HepG2 (cell line): ENCODE data around the gene WDR6. TPM values are rescaled to one million over a fixed set of nuclear protein-coding genes. Genes with fewer than 3 reads are reported as not detected.

Experiments used
- ATAC-seq: fragments of 200-7000 bp; cut with Tn5 transposase; 3 replicates; pipeline ENCODE4 v1.9.1; 2020; ENCODE audit warnings: mild to moderate bottlenecking, moderate library complexity
- BruUV-seq: library from RNA; stranded (reverse); fragments of 400-500 nt; replicated peaks from 2 replicates; lab custom pipeline; 2021; lab: Mats Ljungman, UMichigan
- CTCF ChIA-PET: fragments of 300-600 bp; formaldehyde crosslinking; extraction: SDS; loops from one replicate; lab custom pipeline; 2021; ENCODE audit warnings: low total read pairs, inconsistent platforms, low intra/inter-chr PET ratio; lab: Yijun Ruan, JAX
- POLR2A ChIA-PET: fragments of 350-600 bp; sonication (Branson Sonifier 250); formaldehyde crosslinking; loops from one replicate; lab custom pipeline; 2020; ENCODE audit warnings: antibody characterized with exemption, inconsistent platforms; lab: Yijun Ruan, JAX
- DNase-seq: peaks from one replicate; pipeline ENCODE4 v3.0.0-alpha.2; 2015; ENCODE audit warnings: low spot score
- FAIRE-seq: peaks from 3 replicates; lab custom pipeline; 2011; peaks lifted over from hg19 to GRCh38; lab: Jason Lieb, UNC
- H2AFZ ChIP-seq: one replicate; pipeline ENCODE4 v1.6.1; 2011; ENCODE audit warnings: low read length, inconsistent platforms
- H3K27ac ChIP-seq: fragments of 300-600 bp; 3 replicates; pipeline ENCODE4 v1.8.0; 2011; ENCODE audit warnings: mixed run types, mild to moderate bottlenecking, mixed read lengths, low read length, inconsistent platforms; ENCODE audit not compliant: insufficient read depth; ENCODE audit errors: extremely low read length
- H3K27me3 ChIP-seq, 2 experiments: fragments of 200-600 bp in 1 of 2; 2 replicates in 1 of 2; 3 replicates in 1 of 2; pipeline versions ENCODE4 v1.6.0 to v1.8.0; 2011; ENCODE audit warnings: low read length in 2 of 2, mild to moderate bottlenecking in 2 of 2, moderate library complexity in 2 of 2, inconsistent platforms in 1 of 2; ENCODE audit not compliant: insufficient read depth in 2 of 2, control insufficient read depth in 1 of 2
- H3K36me3 ChIP-seq, 2 experiments: fragments of 200-600 bp in 1 of 2; replicated peaks in 1 of 2; 2 replicates in 1 of 2; 3 replicates in 1 of 2; pipeline versions ENCODE4 v1.5.1 to v1.8.0; 2011; ENCODE audit warnings: low read length in 2 of 2, inconsistent platforms in 1 of 2; ENCODE audit not compliant: insufficient read depth in 2 of 2, control insufficient read depth in 1 of 2
- H3K4me1 ChIP-seq: 2 replicates; pipeline ENCODE4 v1.5.1; 2012; ENCODE audit warnings: low read length, inconsistent platforms; ENCODE audit not compliant: insufficient read depth
- H3K4me2 ChIP-seq: 2 replicates; pipeline ENCODE4 v1.6.0; 2011; ENCODE audit warnings: low read depth, low read length, inconsistent platforms
- H3K4me3 ChIP-seq, 3 experiments: fragments of 200-600 bp in 1 of 3; sonication (generic), shearing (Covaris generic) in 1 of 3; replicated peaks in 1 of 3; 2 replicates each; pipeline ENCODE4 v1.5.1; 2011 to 2016; ENCODE audit warnings: low read length in 3 of 3, inconsistent platforms in 2 of 3, low read depth in 2 of 3, mild to moderate bottlenecking in 2 of 3, control low read depth in 1 of 3, mixed read lengths in 1 of 3; ENCODE audit not compliant: insufficient read depth in 1 of 3
- H3K79me2 ChIP-seq: one replicate; pipeline ENCODE4 v1.6.1; 2011; ENCODE audit warnings: low read length, inconsistent platforms; ENCODE audit not compliant: insufficient read depth
- H3K9ac ChIP-seq: 2 replicates; pipeline ENCODE4 v1.6.0; 2011; ENCODE audit warnings: mild to moderate bottlenecking, low read depth, low read length, inconsistent platforms; ENCODE audit not compliant: insufficient read depth
- H3K9me3 ChIP-seq: 2 replicates; pipeline ENCODE4 v1.5.1; 2012; ENCODE audit warnings: mild to moderate bottlenecking, low read length
- H4K20me1 ChIP-seq: 2 replicates; pipeline ENCODE4 v1.6.0; 2011; ENCODE audit warnings: inconsistent platforms, mild to moderate bottlenecking, low read length, moderate library complexity; ENCODE audit not compliant: insufficient read depth
- ARID2 ChIP-seq: sonication (generic); formaldehyde crosslinking; IDR thresholded peaks from 2 replicates; pipeline ENCODE4 v1.8.1; 2022; ENCODE audit warnings: mild to moderate bottlenecking, missing genetic modification reagents, borderline replicate concordance
- ESRRA ChIP-seq: sonication (generic); formaldehyde crosslinking; IDR thresholded peaks from 2 replicates; pipeline ENCODE4 v1.5.1; 2020; ENCODE audit warnings: mild to moderate bottlenecking, low read depth, missing genetic modification reagents
- KMT2B ChIP-seq: IDR thresholded peaks from 2 replicates; pipeline ENCODE4 v1.6.1; 2016; ENCODE audit warnings: missing genetic modification reagents, missing compliant biosample characterization
- SMARCE1 ChIP-seq: fragments of 450-650 bp; IDR thresholded peaks from 2 replicates; pipeline ENCODE4 v1.6.1; 2017; ENCODE audit warnings: borderline replicate concordance
- SNRNP70 ChIP-seq: fragments of 200-400 bp; formaldehyde crosslinking; IDR thresholded peaks from 2 replicates; pipeline ENCODE4 v1.6.1; 2017; ENCODE audit warnings: mild to moderate bottlenecking, low read depth, low read length, moderate library complexity
- SOX5 ChIP-seq: IDR thresholded peaks from 2 replicates; pipeline ENCODE4 v1.6.1; 2016; ENCODE audit warnings: borderline replicate concordance
- ZBTB1 ChIP-seq: sonication (generic); formaldehyde crosslinking; IDR thresholded peaks from 2 replicates; pipeline ENCODE4 v1.4.0; 2020; ENCODE audit warnings: missing genetic modification reagents, borderline replicate concordance
- ZBTB3 ChIP-seq: sonication (generic); formaldehyde crosslinking; IDR thresholded peaks from 2 replicates; pipeline ENCODE4 v1.4.0; 2020; ENCODE audit warnings: low read depth, mild to moderate bottlenecking, moderate library complexity, missing genetic modification reagents, borderline replicate concordance
- ZBTB4 ChIP-seq: sonication (generic); formaldehyde crosslinking; IDR thresholded peaks from 2 replicates; pipeline ENCODE4 v1.4.0; 2020; ENCODE audit warnings: missing genetic modification reagents, mild to moderate bottlenecking, borderline replicate concordance
- ZNF251 ChIP-seq: sonication (generic); formaldehyde crosslinking; IDR thresholded peaks from 2 replicates; pipeline ENCODE4 v1.9.0; 2021; ENCODE audit warnings: mild to moderate bottlenecking, missing genetic modification reagents
- WGBS: methylation state at CpG from one replicate; pipeline ENCODE4 v1.1.6; 2017; ENCODE audit warnings: low lambda C conversion rate; 5-methylcytosine and 5-hydroxymethylcytosine counted together
- in situ Hi-C: cut with HindIII; loops from 2 replicates; pipeline ENCODE4 v1.10.0; 2017; ENCODE audit warnings: low pct_unique_long_range_greater_than_20kb; ENCODE audit not compliant: extremely low pct_ligation_motif_present
- intact Hi-C: fragments of 100-400 bp; cut with micrococcal nuclease; formaldehyde crosslinking; loops from one replicate; pipeline ENCODE4 v1.10.0; 2022; ENCODE audit not compliant: unreplicated experiment
- polyA plus RNA-seq, 8 experiments: library from polyadenylated mRNA; depleted of rRNA in 3 of 8; stranded (reverse) in 7 of 8; unstranded in 1 of 8; fragments of >200 nt; fragmentation: Illumina TruSeq in 4 of 8; extraction: Trizol in 4 of 8; gene quantifications; 2 replicates each; pipeline versions ENCODE4 v1.2.1 to v1.2.3, GENCODE V29; 2011 to 2016; ENCODE audit warnings: low read depth in 4 of 8, missing spikeins in 1 of 8, mixed read lengths in 1 of 8; ENCODE audit not compliant: insufficient read depth in 1 of 8
- total RNA-seq, 5 experiments: library from RNA; depleted of rRNA; stranded (reverse); fragments of >200 nt; fragmentation: Illumina TruSeq; extraction: Trizol; gene quantifications; 2 replicates each; pipeline ENCODE4 v1.2.3, GENCODE V29; 2016; ENCODE audit warnings: low read depth in 1 of 5

WDR6 gene
- total and polyA plus RNA-seq, 2 of the 13 experiments (the other 11 are each of a cell fraction or from before 2014, with no cell fraction given): 73.4 to 139 TPM

GRCh38 chr3:48966876-48967361, 40.3 kb upstream of the WDR6 start:
- FAIRE-seq (no peak), ATAC-seq (no peak), DNase-seq (no peak)
- no peaks in the 10 kb centered on the region for H3K27me3 ChIP-seq
- intact Hi-C loops: no loop called here
- ChIA-PET CTCF (no interaction called here), POLR2A (no interaction called here)
- no peak overlapping the region for H3K27ac ChIP-seq
- whole genome bisulfite sequencing: 93% methylated on average over 7 of the region's 7 CpGs
- no peaks in the 10 kb centered on the region for H3K79me2 ChIP-seq
- no peaks in the 10 kb centered on the region for H3K9me3 ChIP-seq
- H3K36me3 ChIP-seq: peaks cover 25 to 75% of the 10 kb centered on the region in 2 experiments
- H2AFZ ChIP-seq: no peak overlapping the region
- H3K9ac ChIP-seq: no peak overlapping the region
- H3K4me3 ChIP-seq: no peak overlapping the region
- no peaks in the 10 kb centered on the region for H3K4me1 ChIP-seq
- no peak for TF ChIP-seq SOX5 (CRISPR knock-in tag)
- TF ChIP-seq ZNF251: no peak
- TF ChIP-seq SNRNP70: no peak
- no peak for TF ChIP-seq SMARCE1
- TF ChIP-seq KMT2B (CRISPR knock-in tag): no peak
- TF ChIP-seq ZBTB1 (CRISPR knock-in tag): no peak
- no peak for TF ChIP-seq ARID2
- no peak for TF ChIP-seq ZBTB4 (CRISPR knock-in tag)
- TF ChIP-seq ESRRA (CRISPR knock-in tag): no peak
- no peak for TF ChIP-seq ZBTB3
- TF ChIP-seq, all 625 proteins: peak for 0
- Histone ChIP-seq H4K20me1 (no peaks in the 10 kb centered on the region), H3K4me2 (no peak overlapping the region)
- BruUV-seq: no TSS peak
- in situ Hi-C loops: no loop called here
